NCI-H1105 (cell line): Measurements from ENCODE around the gene FAM131A.
"Not testable (repeated sequence)": the region's sequence is repeated elsewhere in the genome, so short reads cannot be mapped to it uniquely, and the experiment has no call there.

Experiments
- DNase-seq: peaks from one replicate; lab custom pipeline; 2025; lab: John Stamatoyannopoulos, UW

Gene FAM131A

DNA sequence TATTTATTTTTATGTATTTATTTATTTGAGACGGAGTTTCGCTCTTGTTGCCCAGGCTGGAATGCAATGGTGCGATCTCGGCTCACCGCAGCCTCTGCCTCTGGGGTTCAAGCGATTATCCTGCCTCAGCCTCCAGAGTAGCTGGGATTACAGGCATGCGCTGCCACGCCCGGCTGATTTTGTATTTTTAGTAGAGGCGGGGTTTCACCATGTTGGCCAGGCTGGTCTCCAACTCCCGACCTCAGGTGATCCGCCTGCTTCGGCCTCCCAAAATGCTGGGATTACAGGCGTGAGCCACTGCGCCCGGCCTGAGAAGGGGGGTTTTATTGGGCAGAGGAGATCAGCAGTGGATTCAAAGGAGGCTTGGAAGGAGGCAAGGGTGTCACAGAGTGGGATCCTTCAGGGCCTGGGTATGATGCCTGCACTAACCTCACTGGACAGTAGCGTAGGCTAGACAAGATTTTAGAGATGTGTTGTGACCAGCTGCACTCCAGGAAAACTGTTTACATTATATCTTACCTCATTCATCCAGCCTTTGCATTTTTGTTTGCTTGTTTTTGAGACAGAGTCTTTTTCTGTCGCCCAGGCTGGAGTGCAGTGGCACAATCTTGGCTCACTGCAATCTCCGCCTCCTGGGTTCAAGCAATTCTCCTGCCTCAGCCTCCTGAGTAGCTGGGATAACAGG, 2.2 kb downstream of the FAM131A start:
- DNase-seq, result not testable (repeated sequence)

DNA sequence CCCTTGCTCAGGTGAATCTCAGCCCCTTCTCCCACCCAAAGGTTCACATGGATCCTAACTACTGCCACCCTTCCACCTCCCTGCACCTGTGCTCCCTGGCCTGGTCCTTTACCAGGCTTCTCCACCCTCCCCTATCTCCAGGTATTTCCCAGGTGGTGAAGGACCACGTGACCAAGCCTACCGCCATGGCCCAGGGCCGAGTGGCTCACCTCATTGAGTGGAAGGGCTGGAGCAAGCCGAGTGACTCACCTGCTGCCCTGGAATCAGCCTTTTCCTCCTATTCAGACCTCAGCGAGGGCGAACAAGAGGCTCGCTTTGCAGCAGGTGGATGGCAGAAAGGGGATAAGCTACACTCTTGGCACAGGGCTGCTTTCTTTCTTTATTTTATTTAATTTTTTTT, 4.5 kb downstream of the FAM131A start:
- no peak for DNase-seq

DNA sequence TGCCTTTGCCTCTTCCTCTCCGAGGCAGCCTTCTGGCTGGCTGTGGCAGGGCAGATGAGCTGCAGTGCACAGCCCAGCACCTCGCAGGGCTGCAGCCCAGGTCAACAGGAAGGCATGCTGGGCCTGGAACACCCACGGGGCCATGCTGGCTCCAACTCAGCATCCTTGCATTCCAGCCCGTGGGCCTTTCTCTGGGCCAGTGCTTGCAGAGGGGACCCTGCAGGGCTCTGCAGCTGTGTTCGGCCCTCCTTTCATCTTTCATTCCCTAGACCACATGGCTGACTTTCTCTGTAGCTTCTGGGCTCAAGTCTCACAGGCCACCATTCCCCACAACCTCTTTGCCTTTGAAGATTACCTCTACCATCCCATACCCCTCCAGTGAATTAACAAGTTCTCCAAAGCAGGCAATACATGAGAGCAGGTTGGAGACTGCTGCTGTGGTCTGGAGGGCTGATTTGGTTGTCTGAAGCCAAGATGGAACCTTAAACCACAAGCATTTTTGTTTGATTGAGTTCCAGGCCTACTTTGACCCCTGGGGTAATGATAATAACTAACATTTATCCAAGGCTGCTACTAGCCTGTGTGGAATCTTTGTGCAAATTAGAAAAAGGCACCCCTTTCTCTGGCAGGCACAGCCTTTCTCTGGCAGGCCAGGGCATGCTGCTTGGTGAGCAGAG, 5.9 kb downstream of the FAM131A start:
- no peak for DNase-seq

DNA sequence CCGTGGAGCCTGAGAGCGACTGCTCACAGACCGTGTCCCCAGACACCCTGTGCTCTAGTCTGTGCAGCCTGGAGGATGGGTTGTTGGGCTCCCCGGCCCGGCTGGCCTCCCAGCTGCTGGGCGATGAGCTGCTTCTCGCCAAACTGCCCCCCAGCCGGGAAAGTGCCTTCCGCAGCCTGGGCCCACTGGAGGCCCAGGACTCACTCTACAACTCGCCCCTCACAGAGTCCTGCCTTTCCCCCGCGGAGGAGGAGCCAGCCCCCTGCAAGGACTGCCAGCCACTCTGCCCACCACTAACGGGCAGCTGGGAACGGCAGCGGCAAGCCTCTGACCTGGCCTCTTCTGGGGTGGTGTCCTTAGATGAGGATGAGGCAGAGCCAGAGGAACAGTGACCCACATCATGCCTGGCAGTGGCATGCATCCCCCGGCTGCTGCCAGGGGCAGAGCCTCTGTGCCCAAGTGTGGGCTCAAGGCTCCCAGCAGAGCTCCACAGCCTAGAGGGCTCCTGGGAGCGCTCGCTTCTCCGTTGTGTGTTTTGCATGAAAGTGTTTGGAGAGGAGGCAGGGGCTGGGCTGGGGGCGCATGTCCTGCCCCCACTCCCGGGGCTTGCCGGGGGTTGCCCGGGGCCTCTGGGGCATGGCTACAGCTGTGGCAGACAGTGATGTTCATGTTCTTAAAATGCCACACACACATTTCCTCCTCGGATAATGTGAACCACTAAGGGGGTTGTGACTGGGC, 7.3 kb downstream of the FAM131A start:
- DNase-seq, result no peak

DNA sequence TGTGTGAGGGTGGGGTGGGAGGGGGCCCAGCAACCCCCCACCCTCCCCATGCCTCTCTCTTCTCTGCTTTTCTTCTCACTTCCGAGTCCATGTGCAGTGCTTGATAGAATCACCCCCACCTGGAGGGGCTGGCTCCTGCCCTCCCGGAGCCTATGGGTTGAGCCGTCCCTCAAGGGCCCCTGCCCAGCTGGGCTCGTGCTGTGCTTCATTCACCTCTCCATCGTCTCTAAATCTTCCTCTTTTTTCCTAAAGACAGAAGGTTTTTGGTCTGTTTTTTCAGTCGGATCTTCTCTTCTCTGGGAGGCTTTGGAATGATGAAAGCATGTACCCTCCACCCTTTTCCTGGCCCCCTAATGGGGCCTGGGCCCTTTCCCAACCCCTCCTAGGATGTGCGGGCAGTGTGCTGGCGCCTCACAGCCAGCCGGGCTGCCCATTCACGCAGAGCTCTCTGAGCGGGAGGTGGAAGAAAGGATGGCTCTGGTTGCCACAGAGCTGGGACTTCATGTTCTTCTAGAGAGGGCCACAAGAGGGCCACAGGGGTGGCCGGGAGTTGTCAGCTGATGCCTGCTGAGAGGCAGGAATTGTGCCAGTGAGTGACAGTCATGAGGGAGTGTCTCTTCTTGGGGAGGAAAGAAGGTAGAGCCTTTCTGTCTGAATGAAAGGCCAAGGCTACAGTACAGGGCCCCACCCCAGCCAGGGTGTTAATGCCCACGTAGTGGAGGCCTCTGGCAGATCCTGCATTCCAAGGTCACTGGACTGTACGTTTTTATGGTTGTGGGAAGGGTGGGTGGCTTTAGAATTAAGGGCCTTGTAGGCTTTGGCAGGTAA, 8.1 kb downstream of the FAM131A start:
- DNase-seq, result peak; percentile 12

DNA sequence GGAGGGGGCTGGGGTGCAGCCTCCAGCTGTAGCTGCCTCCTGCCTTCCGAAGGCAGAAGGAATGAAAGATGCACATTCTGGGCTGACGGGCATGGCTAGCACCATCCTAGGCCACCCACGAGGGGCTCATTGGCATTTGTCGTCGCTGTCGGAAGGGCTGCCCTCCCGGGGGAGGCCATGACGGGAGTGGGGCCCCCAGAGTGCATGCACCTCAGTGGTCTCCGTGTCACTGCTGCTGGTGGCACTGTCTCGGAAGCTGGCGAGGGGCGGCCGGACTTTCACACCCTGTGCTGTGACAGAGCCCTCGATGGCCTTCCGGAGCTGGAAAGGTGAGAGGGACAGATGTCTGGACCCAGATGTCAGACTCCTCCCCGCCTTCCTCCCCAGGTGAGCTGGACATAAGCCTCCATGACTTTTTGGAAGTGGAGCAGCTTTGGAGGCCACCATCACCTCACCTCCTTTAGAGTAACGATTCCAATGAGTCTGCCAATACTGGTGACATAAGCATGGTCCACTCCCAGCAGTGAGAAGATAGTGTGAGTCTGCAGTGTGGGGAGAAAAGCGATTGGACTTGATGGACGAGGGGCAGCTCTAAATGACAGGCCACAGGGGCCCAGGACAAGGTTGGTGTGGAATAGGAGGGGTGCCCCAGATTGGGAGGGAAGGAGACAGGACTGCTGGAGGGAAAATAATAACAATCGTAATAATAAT, 9.2 kb downstream of the FAM131A start:
- no peak for DNase-seq

DNA sequence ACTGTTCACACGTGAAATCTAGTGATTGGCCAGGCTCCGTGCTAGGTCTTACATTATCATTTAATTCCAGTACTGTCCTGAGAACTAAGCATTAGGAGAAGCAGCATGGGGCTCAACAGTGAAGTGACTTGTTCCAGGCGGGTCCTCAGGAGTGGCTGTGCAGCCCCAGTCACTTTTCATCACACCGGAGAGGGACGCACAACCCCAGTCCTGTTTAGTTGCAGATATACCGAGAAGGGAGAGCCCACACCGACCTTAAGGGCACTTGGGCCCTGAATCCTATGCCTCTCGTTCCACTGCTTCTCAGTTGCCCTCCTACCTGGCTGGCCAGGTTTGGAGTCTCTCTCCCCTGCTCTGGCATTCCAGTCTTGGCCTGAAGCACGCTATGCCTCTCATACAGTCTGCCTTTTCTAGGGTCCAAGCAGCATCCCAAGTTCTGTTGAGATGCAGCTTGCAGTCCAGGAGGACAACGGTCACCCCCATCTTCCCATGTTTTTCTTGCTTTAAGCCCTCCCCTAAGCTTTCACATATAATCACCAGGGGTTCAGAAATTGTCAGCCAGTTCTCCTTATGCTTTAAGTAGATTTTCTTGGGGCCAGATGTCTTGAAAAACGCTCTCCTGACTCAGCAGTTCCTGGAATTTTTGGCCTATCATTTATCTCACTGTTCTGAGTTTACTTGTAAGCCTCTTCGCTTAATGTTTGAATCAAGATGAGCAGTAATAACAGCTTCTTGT, 10.1 kb downstream of the FAM131A start:
- no peak for DNase-seq

DNA sequence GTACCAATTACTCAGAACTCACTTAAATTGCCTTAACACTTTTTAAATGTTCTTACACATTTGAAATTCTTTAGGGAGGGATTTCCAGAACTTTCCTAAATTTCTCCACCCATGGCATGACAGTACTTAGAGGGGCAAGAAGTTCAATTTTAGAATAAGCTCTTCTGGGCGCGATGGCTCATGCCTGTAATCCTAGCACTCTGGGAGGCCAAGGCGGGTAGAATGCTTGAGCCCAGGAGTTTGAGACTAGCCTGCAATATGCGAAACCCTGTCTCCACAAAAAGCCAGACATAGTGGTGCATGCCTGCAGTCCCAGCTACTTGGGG, 10.6 kb downstream of the FAM131A start:
- no peak for DNase-seq

DNA sequence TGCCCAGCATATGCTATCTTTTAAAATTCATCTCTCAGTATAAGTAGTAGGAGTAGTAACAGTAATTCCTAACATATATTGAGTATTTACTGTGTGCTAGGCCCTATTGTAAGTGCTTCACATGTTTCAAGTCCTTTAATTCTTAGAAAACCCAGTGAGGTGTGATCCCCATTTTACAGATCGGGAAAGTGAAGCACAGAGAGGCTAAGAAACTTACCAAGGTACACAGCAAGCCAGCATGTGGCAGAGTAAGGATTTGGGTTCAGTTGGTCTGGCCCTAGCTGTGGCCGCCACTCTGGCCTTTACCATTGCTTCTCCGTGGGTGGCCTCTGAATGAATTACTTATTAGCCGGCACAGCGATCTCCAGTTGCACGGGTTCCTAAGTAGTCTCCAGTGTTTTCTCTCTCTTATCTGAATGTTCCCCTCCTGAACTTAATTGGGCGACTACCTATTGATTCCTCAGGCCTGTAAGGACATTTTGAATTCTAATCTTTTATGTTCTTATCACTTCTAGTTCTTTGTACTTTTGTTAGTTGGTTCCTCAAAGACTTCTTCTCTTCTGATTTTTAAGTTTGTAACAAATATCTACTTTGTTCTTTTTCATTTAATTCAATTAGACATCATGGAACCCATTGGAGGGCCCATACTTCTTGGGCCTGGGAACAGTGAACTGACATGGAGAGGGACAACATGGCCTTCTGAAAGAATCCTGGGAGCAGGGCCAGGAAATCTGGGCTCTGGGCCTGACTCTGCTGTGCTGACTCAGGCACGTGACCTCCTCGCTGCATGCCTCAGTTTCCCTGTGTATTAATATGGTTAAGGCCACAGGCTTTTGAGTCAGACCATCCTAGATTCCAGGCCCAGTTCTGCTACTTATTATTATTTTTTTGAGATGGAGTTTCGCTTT, 12.4 kb downstream of the FAM131A start:
- no peak for DNase-seq

DNA sequence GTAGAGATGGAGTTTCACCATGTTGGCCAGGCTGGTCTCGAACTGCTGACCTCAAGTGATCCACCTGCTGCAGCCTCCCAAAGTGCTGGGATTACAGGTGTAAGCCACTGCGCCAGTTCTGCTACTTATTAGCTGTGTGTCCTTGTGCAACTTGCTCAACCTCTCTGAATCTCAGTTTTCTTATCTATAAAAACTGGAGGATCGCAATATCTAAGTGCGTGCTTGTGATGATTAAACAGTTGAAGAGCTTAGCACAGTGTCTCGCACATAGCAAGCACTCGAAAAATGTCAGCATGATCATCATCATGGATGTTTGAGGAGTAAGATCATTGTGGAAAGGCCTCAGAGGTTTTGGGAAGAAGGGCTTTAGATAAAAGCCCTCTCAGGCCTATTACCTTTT, 13.2 kb downstream of the FAM131A start:
- no peak for DNase-seq

DNA sequence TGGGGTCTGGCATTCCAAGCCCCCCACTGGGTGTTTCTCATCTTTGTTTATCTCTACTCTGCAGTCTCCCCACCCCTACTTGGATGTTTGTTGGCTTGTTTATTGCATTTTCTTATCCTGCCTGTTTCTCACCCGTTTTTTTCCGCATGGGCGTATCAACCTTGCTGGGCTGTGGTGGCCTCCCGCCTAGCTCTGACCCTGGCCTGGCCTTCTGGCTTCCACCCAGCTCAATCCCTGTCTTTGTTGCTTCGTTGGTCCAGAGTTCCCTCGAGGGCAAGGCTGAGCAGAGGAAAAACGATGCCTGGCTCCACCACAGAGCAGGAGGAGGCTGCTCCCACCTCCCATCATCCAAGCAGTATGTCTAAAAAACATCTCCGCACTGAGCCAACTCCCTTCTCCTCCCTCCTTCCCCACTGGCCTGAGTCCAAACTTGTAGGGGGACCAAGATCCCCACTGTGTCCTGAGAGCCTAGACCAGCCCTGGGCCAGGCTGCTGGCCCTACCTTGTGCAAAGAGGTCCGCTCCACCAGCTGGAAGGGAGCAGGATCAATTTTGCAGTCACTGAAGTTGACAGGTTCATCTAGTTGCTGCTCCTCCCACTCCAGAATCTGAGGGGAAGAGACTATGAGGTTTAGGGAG, 14.2 kb downstream of the FAM131A start:
- no peak for DNase-seq

DNA sequence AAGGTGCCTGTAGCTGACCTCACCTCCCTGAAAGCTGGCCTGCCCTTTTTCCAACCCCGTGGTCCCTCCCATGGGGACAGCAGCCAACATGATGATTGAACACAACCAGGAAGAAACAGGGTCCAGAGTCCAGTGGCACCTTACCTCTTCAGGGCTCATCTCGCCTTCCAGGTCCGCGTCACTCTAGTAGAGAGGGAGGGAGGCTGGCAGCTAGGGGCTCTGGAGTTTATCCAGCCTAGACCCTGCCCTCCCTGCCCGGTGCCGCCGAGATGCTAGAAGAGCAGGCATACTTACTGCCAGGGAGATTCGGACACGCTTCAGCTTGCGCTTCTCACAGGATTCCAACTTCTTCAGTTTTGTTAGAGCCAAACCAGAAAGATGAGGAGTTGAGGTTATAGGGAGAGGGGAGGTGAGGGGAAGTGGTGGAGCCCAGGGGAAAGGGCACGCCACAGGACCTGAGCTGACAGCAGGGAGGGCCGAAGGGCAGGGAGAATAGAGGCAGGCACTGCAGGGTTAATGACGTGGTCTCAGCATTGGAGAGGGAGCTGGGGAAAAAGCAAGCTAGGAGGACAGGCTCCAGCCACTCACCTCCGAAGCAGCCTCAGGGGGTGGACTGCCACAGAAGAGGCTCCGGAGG, 14.9 kb downstream of the FAM131A start:
- DNase-seq, result no peak

DNA sequence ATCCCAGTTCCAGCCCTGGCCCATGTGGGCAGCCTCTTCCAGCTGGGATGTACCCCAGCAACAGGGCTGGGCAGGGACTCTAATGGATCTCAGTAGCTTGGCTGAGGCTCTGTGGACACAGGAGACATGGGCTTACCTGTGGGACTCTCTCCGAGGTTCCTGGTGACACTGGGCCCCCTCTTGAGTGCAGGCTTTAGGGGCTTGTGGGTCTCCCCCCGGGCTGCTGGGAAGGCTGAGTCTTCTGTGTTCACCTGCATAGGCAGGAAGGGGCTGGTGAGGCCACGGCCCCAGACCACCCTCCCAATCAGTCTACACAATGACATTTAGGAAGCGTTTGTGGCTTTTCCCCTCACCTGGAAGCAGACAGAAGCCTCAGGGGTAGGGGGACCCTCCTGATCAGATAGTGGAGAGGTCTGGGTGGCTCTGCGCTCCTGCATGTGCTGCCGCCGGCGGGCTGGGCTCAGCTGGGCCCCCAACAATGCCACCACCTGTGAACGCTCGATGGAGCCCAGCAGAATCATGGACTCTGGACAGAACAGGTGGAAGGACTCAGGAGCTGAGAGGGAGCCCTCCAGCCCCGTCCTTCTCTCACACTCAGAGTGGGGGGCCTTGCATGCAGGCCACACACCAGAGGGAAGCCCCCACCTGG, 15.6 kb downstream of the FAM131A start:
- DNase-seq, result no peak

DNA sequence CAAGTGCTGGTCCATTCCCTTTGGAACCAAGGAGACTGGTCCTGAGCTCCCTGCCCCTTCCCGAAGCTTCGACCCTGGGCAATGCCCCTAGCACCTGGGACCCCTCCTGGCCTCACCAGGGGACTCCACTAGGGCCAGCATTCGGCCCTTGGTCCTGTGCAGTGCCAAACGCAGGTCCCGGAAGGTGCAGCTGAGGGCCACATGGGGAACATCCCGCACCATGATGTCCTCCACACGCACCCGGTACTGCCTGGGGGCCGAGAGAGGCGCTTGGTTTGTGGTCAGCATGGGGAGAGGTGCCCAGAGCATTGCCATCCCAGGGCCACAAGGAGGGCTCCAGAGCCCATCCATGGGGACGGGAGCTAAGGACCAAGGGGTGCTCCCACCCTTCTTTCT, 16.1 kb downstream of the FAM131A start:
- DNase-seq, result no peak

DNA sequence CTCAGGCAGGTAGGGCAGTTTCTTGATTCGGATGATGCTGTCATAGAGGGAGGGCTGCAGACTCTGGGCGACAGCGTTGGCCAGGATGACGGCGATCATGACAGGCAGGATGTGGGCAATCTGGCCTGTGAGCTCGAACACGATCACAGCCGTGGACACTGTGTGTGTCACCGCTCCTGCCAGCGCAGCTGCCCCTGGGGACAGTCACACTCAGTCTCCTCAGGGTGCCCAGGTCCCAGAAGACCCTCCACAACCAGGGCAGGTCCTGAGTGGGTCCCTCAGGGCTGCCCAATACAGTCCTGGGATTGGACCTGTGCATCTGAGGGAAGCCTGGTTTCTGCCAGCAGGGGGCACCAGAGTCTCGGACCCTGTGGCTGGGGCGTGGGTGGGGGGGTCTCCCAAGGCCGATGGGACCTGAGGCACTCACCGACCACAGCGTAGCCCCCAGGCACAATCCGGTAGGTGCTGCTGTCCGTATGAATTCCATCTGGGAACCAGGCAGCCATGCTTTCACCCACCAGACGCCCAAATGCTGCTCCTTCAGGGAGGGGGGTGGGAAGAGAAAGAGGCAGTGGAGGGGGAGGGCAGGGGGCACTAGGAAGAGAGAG, 16.8 kb downstream of the FAM131A start:
- DNase-seq, result no peak

DNA sequence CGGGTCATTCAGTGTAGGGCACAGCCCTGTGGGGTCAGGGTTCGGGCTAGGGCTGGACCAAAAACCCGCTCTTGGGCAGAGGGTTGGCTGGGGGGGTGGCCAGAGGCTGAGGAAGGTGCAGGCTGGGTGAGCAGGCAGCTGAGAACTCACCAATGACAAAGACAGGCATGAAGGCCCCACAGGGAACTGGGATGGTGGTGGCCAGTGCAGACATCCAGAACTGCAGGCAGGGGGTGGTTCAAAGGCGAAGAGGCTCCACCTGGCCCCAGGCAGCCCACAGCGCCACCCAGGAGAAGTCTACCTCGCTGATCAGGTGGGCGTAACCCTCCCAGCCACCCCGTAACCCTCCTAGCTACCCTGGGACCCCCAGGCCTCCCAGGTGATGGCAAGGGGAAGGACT, 17.4 kb downstream of the FAM131A start:
- DNase-seq, result no peak

DNA sequence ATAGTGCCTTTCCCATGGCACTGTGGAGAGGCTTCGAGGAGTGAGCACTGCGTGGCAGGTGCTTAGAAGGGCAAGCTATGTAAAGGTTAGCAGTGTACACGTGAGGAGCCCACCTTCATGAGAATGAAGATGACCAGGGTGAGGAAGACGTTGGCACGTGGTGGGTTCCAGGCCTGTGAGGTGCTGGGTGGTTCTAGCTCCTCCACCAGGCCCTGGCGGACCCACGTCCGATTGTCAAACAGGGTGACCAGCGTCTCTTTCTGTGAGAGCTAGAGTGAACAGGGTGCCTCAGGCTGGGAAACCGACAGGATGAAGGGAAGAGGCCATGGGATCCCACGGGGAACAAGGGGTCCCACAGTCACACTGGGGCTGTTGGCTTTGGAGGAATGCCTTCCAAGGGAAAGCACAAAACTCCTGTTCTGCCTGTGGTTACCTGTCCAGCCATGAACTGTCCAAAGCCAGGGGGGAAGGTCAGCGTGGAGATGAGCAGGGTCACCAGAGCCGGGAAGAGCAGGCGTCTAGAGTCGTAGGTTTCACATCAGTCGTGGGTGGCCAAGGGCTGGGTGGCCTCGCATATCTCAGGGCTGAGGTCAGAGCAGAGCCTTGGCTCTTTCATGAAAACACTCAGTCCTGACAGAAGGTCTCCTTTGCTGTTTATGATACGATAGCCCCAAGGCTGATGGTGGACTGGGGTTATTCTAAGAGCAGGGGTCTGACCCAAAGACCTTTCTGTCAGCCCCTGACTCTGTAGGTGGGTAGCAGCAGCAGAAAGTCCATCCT, 18.1 kb downstream of the FAM131A start:
- no peak for DNase-seq
